ENCODE measurements around the gene ZBTB32.

ZBTB32 gene

GRCh38 chr19:35757749-35758608 lies 53.6 kb downstream of the ZBTB32 start, which contains the start of gene PROSER3:
TSS of gene PROSER3 (plus strand) at chr19:35758176. CDS start at chr19:35758216, 40 bp downstream.
- TF ChIP-seq, protein P1, sequence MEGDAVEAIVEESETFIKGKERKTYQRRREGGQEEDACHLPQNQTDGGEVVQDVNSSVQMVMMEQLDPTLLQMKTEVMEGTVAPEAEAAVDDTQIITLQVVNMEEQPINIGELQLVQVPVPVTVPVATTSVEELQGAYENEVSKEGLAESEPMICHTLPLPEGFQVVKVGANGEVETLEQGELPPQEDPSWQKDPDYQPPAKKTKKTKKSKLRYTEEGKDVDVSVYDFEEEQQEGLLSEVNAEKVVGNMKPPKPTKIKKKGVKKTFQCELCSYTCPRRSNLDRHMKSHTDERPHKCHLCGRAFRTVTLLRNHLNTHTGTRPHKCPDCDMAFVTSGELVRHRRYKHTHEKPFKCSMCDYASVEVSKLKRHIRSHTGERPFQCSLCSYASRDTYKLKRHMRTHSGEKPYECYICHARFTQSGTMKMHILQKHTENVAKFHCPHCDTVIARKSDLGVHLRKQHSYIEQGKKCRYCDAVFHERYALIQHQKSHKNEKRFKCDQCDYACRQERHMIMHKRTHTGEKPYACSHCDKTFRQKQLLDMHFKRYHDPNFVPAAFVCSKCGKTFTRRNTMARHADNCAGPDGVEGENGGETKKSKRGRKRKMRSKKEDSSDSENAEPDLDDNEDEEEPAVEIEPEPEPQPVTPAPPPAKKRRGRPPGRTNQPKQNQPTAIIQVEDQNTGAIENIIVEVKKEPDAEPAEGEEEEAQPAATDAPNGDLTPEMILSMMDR (IDR thresholded peaks at IDR 0.05; ENCODE audit: low read depth, low read length): no peak
- DNase-seq: peak; percentile 98
- Histone ChIP-seq H3K4me3 (ENCODE audit: low read depth, low read length) (peak within 1 kb of the TSS; percentile 92), H3K9me3 (no peaks in the 10 kb centered on the region), H3K36me3 (peaks cover 17% of the 10 kb centered on the region), H3K27me3 (no peaks in the 10 kb centered on the region), H3K4me1 (no peaks in the 10 kb centered on the region; the same call in 1 of the 2 replicates)

- peaks cover 17% of the 10 kb centered on the region for H3K36me3 ChIP-seq
- no peak overlapping the region for H3K4me3 ChIP-seq (ENCODE audit: low read depth, low read length)
- H3K4me1 ChIP-seq: no peaks in the 10 kb centered on the region; the same call in 1 of the 2 replicates
- no peaks in the 10 kb centered on the region for H3K9me3 ChIP-seq
- DNase-seq: no peak
- H3K27me3 ChIP-seq: no peaks in the 10 kb centered on the region
- TF ChIP-seq, protein P1 (IDR thresholded peaks at IDR 0.05; ENCODE audit: low read depth, low read length): no peak
Measured at GRCh38 chr19:35759697-35760096, 55.3 kb downstream of the ZBTB32 start.

- DNase-seq: no peak
- Histone ChIP-seq H3K4me1 (no peaks in the 10 kb centered on the region; the same call in 1 of the 2 replicates), H3K9me3 (no peaks in the 10 kb centered on the region), H3K36me3 (peaks cover 17% of the 10 kb centered on the region), H3K4me3 (ENCODE audit: low read depth, low read length) (no peak overlapping the region), H3K27me3 (no peaks in the 10 kb centered on the region)
- TF ChIP-seq, protein P1 (IDR thresholded peaks at IDR 0.05; ENCODE audit: low read depth, low read length): no peak
Measured at GRCh38 chr19:35760711-35761349, 56.5 kb downstream of the ZBTB32 start.

DNA sequence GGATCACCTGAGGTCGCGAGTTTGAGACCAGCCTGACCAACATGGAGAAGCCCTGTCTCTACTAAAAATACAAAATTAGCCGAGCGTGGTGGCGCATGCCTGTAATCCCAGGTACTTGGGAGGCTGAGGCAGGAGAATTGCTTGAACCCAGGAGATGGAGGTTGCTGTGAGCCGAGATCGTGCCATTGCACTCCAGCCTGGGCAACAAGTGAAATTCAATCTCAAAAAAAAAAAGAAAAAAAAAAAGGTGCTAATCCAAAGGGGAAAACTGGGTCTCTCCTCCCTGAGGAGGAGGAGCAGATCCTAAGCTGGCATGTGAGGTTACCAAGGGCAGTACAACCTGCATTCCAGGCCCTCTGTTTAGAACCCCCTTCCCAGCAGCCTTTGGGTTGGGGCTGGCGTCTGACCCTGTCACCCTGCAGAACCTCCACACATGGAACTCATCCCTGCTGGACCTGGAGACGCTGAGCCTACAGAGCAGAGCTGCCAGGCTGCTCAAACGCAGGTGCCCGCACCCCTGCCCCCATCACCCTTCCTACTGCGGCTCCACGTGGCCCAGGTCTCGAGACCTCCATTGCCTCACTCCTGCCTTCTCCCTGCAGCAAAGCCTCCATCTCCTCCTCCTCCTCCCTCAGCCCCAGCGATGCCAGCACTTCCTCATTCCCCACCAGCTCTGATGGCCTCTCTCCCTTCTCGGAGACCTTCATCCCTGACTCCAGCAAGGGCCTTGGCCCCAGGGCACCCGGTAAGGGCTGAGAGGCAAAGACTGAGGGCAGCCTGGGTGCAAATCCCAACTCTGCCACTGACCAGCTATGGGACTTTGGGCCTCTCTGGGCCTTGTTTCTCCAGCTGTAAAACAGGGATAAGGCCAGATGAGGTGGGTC lies 60.3 kb downstream of the ZBTB32 start:
- Histone ChIP-seq H3K4me1 (no peaks in the 10 kb centered on the region), H3K36me3 (peaks cover 17% of the 10 kb centered on the region)
- DNase-seq: no peak

More for the DNA sequence above, 60.3 kb downstream of the ZBTB32 start:
- TF ChIP-seq, protein P1 (IDR thresholded peaks at IDR 0.05; ENCODE audit: low read depth, low read length): no peak
- no peaks in the 10 kb centered on the region for H3K27me3 ChIP-seq
- H3K4me3 ChIP-seq (ENCODE audit: low read depth, low read length): no peak overlapping the region
- no peaks in the 10 kb centered on the region for H3K9me3 ChIP-seq

All from BE2C (cell line).